H9 (cell line): ENCODE results near the gene ALG11. TPM values are rescaled to one million over a fixed set of nuclear protein-coding genes. Genes with fewer than 3 reads are reported as not detected.

ENCODE experiments used
- DNase-seq: peaks from one replicate; pipeline ENCODE4 v3.0.0-alpha.2; 2017
- H2AFZ ChIP-seq: one replicate; pipeline ENCODE4 v1.6.1; 2013; ENCODE audit warnings: mild to moderate bottlenecking, low read length, control low read depth, moderate library complexity
- H2AK5ac ChIP-seq: 2 replicates; pipeline ENCODE4 v1.6.1; 2013; ENCODE audit warnings: low read length, control low read depth, mixed read lengths; ENCODE audit not compliant: insufficient read length
- H2BK120ac ChIP-seq: one replicate; pipeline ENCODE4 v1.6.1; 2013; ENCODE audit warnings: low read depth, mild to moderate bottlenecking, low read length, control low read depth, inconsistent platforms; ENCODE audit not compliant: poor library complexity, severe bottlenecking
- H2BK12ac ChIP-seq: 2 replicates; pipeline ENCODE4 v1.6.1; 2013; ENCODE audit warnings: low read length, control low read depth, mixed read lengths, low read depth; ENCODE audit not compliant: insufficient read length
- H2BK15ac ChIP-seq: 2 replicates; pipeline ENCODE4 v1.6.1; 2013; ENCODE audit warnings: low read depth, low read length, control low read depth
- H2BK20ac ChIP-seq: one replicate; pipeline ENCODE4 v1.6.1; 2013; ENCODE audit warnings: low read depth, mild to moderate bottlenecking, low read length, control low read depth, inconsistent platforms; ENCODE audit not compliant: poor library complexity, severe bottlenecking
- H2BK5ac ChIP-seq: 2 replicates; pipeline ENCODE4 v1.6.1; 2013; ENCODE audit warnings: low read length, control low read depth, mixed read lengths; ENCODE audit not compliant: insufficient read length
- H3K14ac ChIP-seq: 2 replicates; pipeline ENCODE4 v1.6.1; 2013; ENCODE audit warnings: low read length, control low read depth; ENCODE audit not compliant: insufficient read depth
- H3K18ac ChIP-seq: 2 replicates; pipeline ENCODE4 v1.6.1; 2013; ENCODE audit warnings: low read depth, mild to moderate bottlenecking, mixed read lengths, low read length, control low read depth; ENCODE audit not compliant: insufficient read length
- H3K23ac ChIP-seq: 2 replicates; pipeline ENCODE4 v1.6.1; 2013; ENCODE audit warnings: low read length, control low read depth, mixed read lengths, low read depth; ENCODE audit not compliant: insufficient read length
- H3K23me2 ChIP-seq: 2 replicates; pipeline ENCODE4 v1.6.1; 2013; ENCODE audit warnings: low read depth, mild to moderate bottlenecking, mixed read lengths, low read length, control low read depth; ENCODE audit not compliant: insufficient read length, poor library complexity, severe bottlenecking
- H3K27ac ChIP-seq: 2 replicates; pipeline ENCODE4 v1.5.1; 2013; ENCODE audit warnings: low read length, control low read depth, mixed read lengths, low read depth; ENCODE audit not compliant: insufficient read length
- H3K27me3 ChIP-seq: 2 replicates; pipeline ENCODE4 v1.6.1; 2013; ENCODE audit warnings: low read length, control low read depth, inconsistent platforms; ENCODE audit not compliant: insufficient read depth
- H3K4ac ChIP-seq: 2 replicates; pipeline ENCODE4 v1.6.1; 2013; ENCODE audit warnings: low read depth, mild to moderate bottlenecking, control low read depth, inconsistent platforms, low read length, moderate library complexity
- H3K4me1 ChIP-seq: 2 replicates; pipeline ENCODE4 v1.6.1; 2013; ENCODE audit warnings: low read length, control low read depth, inconsistent platforms; ENCODE audit not compliant: insufficient read depth
- H3K4me2 ChIP-seq: 2 replicates; pipeline ENCODE4 v1.6.1; 2013; ENCODE audit warnings: low read length, control low read depth, mixed read lengths; ENCODE audit not compliant: insufficient read length, insufficient read depth
- H3K56ac ChIP-seq: 2 replicates; pipeline ENCODE4 v1.6.1; 2013; ENCODE audit warnings: low read depth, mild to moderate bottlenecking, mixed read lengths, low read length, control low read depth; ENCODE audit not compliant: insufficient read length
- H3K79me1 ChIP-seq: 2 replicates; pipeline ENCODE4 v1.6.1; 2013; ENCODE audit warnings: low read depth, mild to moderate bottlenecking, moderate library complexity, low read length, control low read depth, inconsistent platforms; ENCODE audit not compliant: insufficient read depth, poor library complexity, severe bottlenecking
- H3K79me2 ChIP-seq: 2 replicates; pipeline ENCODE4 v1.6.1; 2013; ENCODE audit warnings: low read length, control low read depth, inconsistent platforms; ENCODE audit not compliant: insufficient read depth
- H3K9ac ChIP-seq: 2 replicates; pipeline ENCODE4 v1.6.1; 2013; ENCODE audit warnings: low read length, control low read depth, mixed read lengths; ENCODE audit not compliant: insufficient read length; ENCODE audit errors: extremely low read depth
- H3K9me3 ChIP-seq: one replicate; pipeline ENCODE4 v1.6.1; 2013; ENCODE audit warnings: low read depth, low read length, inconsistent platforms; ENCODE audit not compliant: control insufficient read depth
- H3T11ph ChIP-seq: one replicate; pipeline ENCODE4 v1.6.1; 2013; ENCODE audit warnings: mild to moderate bottlenecking, low read length, control low read depth, inconsistent platforms
- H4K20me1 ChIP-seq: one replicate; pipeline ENCODE4 v1.6.1; 2013; ENCODE audit not compliant: control insufficient read depth, insufficient read length, insufficient read depth
- H4K5ac ChIP-seq: 2 replicates; pipeline ENCODE4 v1.6.1; 2013; ENCODE audit warnings: low read depth, mild to moderate bottlenecking, mixed read lengths, low read length, control low read depth; ENCODE audit not compliant: insufficient read length
- H4K8ac ChIP-seq: replicated peaks from 2 replicates; pipeline ENCODE4 v1.6.1; 2013; ENCODE audit warnings: low read length, control low read depth, mixed read lengths, low read depth; ENCODE audit not compliant: insufficient read length
- H4K91ac ChIP-seq: 2 replicates; pipeline ENCODE4 v1.6.1; 2013; ENCODE audit warnings: low read depth, mild to moderate bottlenecking, moderate library complexity, mixed read lengths, low read length, control low read depth; ENCODE audit not compliant: insufficient read length
- H3K27ac Mint-ChIP-seq, 3 experiments: 2 replicates in 2 of 3; 3 replicates in 1 of 3; pipeline ENCODE4 v1.8.0; 2020 to 2021; ENCODE audit warnings: mixed read lengths in 3 of 3, mild to moderate bottlenecking in 1 of 3, moderate library complexity in 1 of 3
- H3K27me3 Mint-ChIP-seq: 2 replicates; pipeline ENCODE4 v1.8.0; 2021; ENCODE audit warnings: low read depth, mild to moderate bottlenecking, moderate library complexity, mixed read lengths
- H3K36me3 Mint-ChIP-seq, 3 experiments: 2 replicates in 2 of 3; 3 replicates in 1 of 3; pipeline ENCODE4 v1.8.0; 2020 to 2021; ENCODE audit warnings: low read depth in 3 of 3, mixed read lengths in 3 of 3; ENCODE audit not compliant: insufficient read depth in 1 of 3
- H3K4me1 Mint-ChIP-seq, 2 experiments: 2 replicates each; pipeline ENCODE4 v1.8.0; 2020; ENCODE audit warnings: mixed read lengths in 2 of 2
- H3K4me3 Mint-ChIP-seq, 2 experiments: 2 replicates in 1 of 2; 3 replicates in 1 of 2; pipeline ENCODE4 v1.8.0; 2020 to 2021; ENCODE audit warnings: mild to moderate bottlenecking in 2 of 2, mixed read lengths in 2 of 2, moderate library complexity in 1 of 2
- H3K9me3 Mint-ChIP-seq, 2 experiments: 2 replicates in 1 of 2; 3 replicates in 1 of 2; pipeline ENCODE4 v1.8.0; 2020; ENCODE audit warnings: mild to moderate bottlenecking in 2 of 2, mixed read lengths in 2 of 2, moderate library complexity in 1 of 2
- CTCF ChIP-seq: fragments of 200-600 bp; sonication (generic); conservative IDR thresholded peaks from 3 replicates; pipeline ENCODE4 v1.8.0; 2021; ENCODE audit warnings: antibody characterized with exemption, mild to moderate bottlenecking
- WGBS: extraction: QIAGEN DNeasy Blood & Tissue Kit; methylation state at CpG from one replicate; pipeline ENCODE4 v1.1.7; 2013; ENCODE audit warnings: missing lambda C conversion rate, low lambda C conversion rate, mixed read lengths; ENCODE audit not compliant: insufficient read length; ENCODE audit errors: extremely low coverage; 5-methylcytosine and 5-hydroxymethylcytosine counted together
- total RNA-seq: library from RNA; stranded (reverse); gene quantifications from 2 replicates; pipeline ENCODE4 v1.2.1, GENCODE V29; 2021

Gene ALG11
- total RNA-seq, 1 experiment from 2014 or later, result 46.6 TPM

GRCh38 chr13:52002361-52002760, 9.8 kb upstream of the ALG11 start:
- Histone ChIP-seq H4K5ac (no peak overlapping the region), H2BK20ac (no peak overlapping the region), H2BK120ac (no peak overlapping the region), H2AK5ac (no peak overlapping the region), H3K27me3 (no peaks in the 10 kb centered on the region), H3K27ac (no peak overlapping the region), H2BK5ac (no peak overlapping the region), H2AFZ (no peak overlapping the region), H3K56ac (no peak overlapping the region), H4K8ac (no peak overlapping the region), H4K91ac (no peak overlapping the region), H3K18ac (no peak overlapping the region), H3K9me3 (no peaks in the 10 kb centered on the region), H3K4me2 (no peak overlapping the region), H2BK15ac (no peak overlapping the region), H3T11ph (no peak overlapping the region), H4K20me1 (no peaks in the 10 kb centered on the region), H3K9ac (no peak overlapping the region), H3K79me1 (no peaks in the 10 kb centered on the region), H3K4ac (no peak overlapping the region), H2BK12ac (no peak overlapping the region), H3K4me1 (peaks cover 8% of the 10 kb centered on the region; the same call in 1 of the 2 replicates), H3K79me2 (no peaks in the 10 kb centered on the region), H3K14ac (no peak overlapping the region), H3K23me2 (no peaks in the 10 kb centered on the region), H3K23ac (no peak overlapping the region)
- no peak for TF ChIP-seq CTCF
- H3K27ac Mint-ChIP-seq, result no peak overlapping the region; a peak in 1 of 7 replicates
- no peak overlapping the region for H3K4me3 Mint-ChIP-seq
- peaks cover 38 to 44% of the 10 kb centered on the region in 2 experiments for H3K4me1 Mint-ChIP-seq
- no CpG with 5 or more reads among the region's 4 CpGs for WGBS
- peaks cover 2 to 3% of the 10 kb centered on the region in 2 experiments; a peak in 2 of 5 replicates for H3K9me3 Mint-ChIP-seq
- H3K36me3 Mint-ChIP-seq, result peaks cover 8% of the 10 kb centered on the region in 3 experiments; a peak in 5 of 7 replicates
- peaks cover 2% of the 10 kb centered on the region; the same call in 1 of the 2 replicates for H3K27me3 Mint-ChIP-seq
- DNase-seq, result peak; percentile 55
